Sigmoid colon (tissue), 7 donors: Measurements from ENCODE around the gene GPC3. TPM values are rescaled to one million over a fixed set of nuclear protein-coding genes. Genes with fewer than 3 reads are reported as not detected.

Experiments
- DNase-seq: peaks from one replicate; pipeline ENCODE4 v3.0.0-alpha.2; 2019
- H3K27ac ChIP-seq, 4 donors: fragments of 200-600 bp; sonication (generic); one replicate each; pipeline ENCODE4 v1.5.1; 2016 to 2019; ENCODE audit warnings: mild to moderate bottlenecking in 1 of 4
- H3K27me3 ChIP-seq, 3 donors: fragments of 200-600 bp; sonication (generic); one replicate each; pipeline ENCODE4 v1.5.1; 2019; ENCODE audit warnings: mild to moderate bottlenecking in 1 of 3
- H3K36me3 ChIP-seq, 4 donors: fragments of 200-600 bp; sonication (generic); one replicate each; pipeline ENCODE4 v1.5.1; 2016 to 2019
- H3K4me1 ChIP-seq, 4 donors: fragments of 200-600 bp; sonication (generic); one replicate each; pipeline ENCODE4 v1.5.1; 2017 to 2019
- H3K4me3 ChIP-seq, 4 donors: fragments of 200-600 bp; sonication (generic); one replicate each; pipeline ENCODE4 v1.5.1; 2017 to 2019; ENCODE audit warnings: mild to moderate bottlenecking in 2 of 4, moderate library complexity in 1 of 4
- H3K9me3 ChIP-seq, 4 donors: fragments of 200-600 bp in 3 of 4; sonication (generic) in 3 of 4; one replicate each; pipeline versions ENCODE4 v1.5.1 to v1.6.1; 2013 to 2019
- EP300 ChIP-seq, 4 donors: sonication (generic); formaldehyde crosslinking; IDR thresholded peaks; one replicate each; pipeline ENCODE4 v1.6.1; 2017; ENCODE audit warnings: antibody characterized with exemption in 4 of 4
- POLR2A ChIP-seq, 2 donors: fragments of 450-650 bp; IDR thresholded peaks; one replicate each; pipeline ENCODE4 v1.6.1; 2016; ENCODE audit warnings: antibody characterized with exemption in 2 of 2, mild to moderate bottlenecking in 2 of 2, moderate library complexity in 2 of 2
- POLR2AphosphoS5 ChIP-seq, 4 donors: sonication (generic); formaldehyde crosslinking; IDR thresholded peaks; one replicate each; pipeline ENCODE4 v1.6.1; 2017; ENCODE audit warnings: antibody characterized with exemption in 4 of 4
- WGBS, 2 donors: extraction: QIAGEN DNeasy Blood & Tissue Kit; methylation state at CpG; one replicate each; pipeline ENCODE4 v1.1.7; 2013; 5-methylcytosine and 5-hydroxymethylcytosine counted together
- intact Hi-C: fragments of 100-400 bp; cut with DNase I; formaldehyde crosslinking; loops from one replicate; pipeline ENCODE4 v1.15.1; 2023
- polyA plus RNA-seq, 3 donors: library from polyadenylated mRNA; stranded (reverse); fragments of 200-250 nt; gene quantifications; one replicate each; pipeline ENCODE4 v1.2.3, GENCODE V29; 2013
- total RNA-seq, 4 donors: library from RNA; depleted of rRNA; stranded (reverse); fragments of >200 nt; gene quantifications; one replicate each; pipeline ENCODE4 v1.1.0, GENCODE V29; 2016
- TF ChIP-seq, protein P1 (sequence below), 4 experiments: fragments of 450-650 bp in 3 of 4; fragments of 200-600 bp in 1 of 4; IDR thresholded peaks; one replicate each; pipeline ENCODE4 v1.5.1; 2016 to 2019; ENCODE audit warnings: antibody characterized with exemption in 4 of 4, mild to moderate bottlenecking in 3 of 4, moderate library complexity in 2 of 4
- donor health status: healthy with polysubstance abuse.
- donor health status: Bipolar disorder and iron deficiency.
- donor health status: healthy.

Gene GPC3
- total and polyA plus RNA-seq, 7 donors = 0.46 to 31.4 (median 2.7) TPM

DNA sequence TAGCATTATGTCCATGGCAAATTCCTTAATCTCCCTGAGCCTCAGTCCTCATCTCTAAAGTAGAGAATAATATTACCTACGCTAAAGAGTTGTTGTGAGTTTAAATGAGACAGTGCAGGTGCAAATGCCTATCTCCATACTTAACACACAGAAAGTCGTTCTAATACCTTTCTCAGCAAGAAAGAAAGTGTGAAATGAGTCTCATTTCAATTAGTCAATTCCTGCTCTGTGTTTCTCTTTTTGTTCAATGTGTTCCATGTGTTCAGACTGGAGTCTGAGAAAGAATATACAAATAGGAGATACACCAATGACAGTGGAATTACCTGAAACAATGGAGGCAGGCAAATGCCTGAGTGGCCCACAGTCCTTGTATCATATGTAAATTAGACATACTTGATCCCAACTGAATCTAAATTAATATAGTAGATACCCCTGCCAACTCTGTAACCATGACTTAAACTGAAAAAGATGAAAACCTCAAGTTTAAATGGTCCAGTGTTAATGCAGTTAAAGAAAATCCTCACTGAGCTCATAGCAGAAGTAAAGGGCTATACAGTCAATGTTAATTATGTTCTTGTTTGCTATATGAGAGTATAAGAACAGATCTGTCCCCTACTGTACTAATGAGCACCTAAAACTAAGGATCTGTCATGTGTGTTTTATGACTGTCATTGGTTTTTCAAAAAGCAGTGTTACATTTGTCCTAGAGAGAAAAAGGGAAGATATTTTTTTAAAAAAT, 68.2 kb downstream of the GPC3 start:
- Histone ChIP-seq H3K27ac (no peak overlapping the region), H3K9me3 (no peaks in the 10 kb centered on the region), H3K36me3 (no peaks in the 10 kb centered on the region), H3K4me3 (no peak overlapping the region), H3K27me3 (no peaks in the 10 kb centered on the region), H3K4me1 (no peaks in the 10 kb centered on the region)
- TF ChIP-seq, protein P1, sequence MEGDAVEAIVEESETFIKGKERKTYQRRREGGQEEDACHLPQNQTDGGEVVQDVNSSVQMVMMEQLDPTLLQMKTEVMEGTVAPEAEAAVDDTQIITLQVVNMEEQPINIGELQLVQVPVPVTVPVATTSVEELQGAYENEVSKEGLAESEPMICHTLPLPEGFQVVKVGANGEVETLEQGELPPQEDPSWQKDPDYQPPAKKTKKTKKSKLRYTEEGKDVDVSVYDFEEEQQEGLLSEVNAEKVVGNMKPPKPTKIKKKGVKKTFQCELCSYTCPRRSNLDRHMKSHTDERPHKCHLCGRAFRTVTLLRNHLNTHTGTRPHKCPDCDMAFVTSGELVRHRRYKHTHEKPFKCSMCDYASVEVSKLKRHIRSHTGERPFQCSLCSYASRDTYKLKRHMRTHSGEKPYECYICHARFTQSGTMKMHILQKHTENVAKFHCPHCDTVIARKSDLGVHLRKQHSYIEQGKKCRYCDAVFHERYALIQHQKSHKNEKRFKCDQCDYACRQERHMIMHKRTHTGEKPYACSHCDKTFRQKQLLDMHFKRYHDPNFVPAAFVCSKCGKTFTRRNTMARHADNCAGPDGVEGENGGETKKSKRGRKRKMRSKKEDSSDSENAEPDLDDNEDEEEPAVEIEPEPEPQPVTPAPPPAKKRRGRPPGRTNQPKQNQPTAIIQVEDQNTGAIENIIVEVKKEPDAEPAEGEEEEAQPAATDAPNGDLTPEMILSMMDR (IDR thresholded peaks at IDR 0.05) = no peak
- TF ChIP-seq POLR2AphosphoS5 (IDR thresholded peaks at IDR 0.05) = no peak
- no peak for TF ChIP-seq POLR2A (IDR thresholded peaks at IDR 0.05)
- no peak for TF ChIP-seq EP300 (IDR thresholded peaks at IDR 0.05)
- no peak for DNase-seq
- intact Hi-C loops = no loop called here
- 89 to 96% methylated on average over 2 of the region's 2 CpGs for WGBS, 2 donors

DNA sequence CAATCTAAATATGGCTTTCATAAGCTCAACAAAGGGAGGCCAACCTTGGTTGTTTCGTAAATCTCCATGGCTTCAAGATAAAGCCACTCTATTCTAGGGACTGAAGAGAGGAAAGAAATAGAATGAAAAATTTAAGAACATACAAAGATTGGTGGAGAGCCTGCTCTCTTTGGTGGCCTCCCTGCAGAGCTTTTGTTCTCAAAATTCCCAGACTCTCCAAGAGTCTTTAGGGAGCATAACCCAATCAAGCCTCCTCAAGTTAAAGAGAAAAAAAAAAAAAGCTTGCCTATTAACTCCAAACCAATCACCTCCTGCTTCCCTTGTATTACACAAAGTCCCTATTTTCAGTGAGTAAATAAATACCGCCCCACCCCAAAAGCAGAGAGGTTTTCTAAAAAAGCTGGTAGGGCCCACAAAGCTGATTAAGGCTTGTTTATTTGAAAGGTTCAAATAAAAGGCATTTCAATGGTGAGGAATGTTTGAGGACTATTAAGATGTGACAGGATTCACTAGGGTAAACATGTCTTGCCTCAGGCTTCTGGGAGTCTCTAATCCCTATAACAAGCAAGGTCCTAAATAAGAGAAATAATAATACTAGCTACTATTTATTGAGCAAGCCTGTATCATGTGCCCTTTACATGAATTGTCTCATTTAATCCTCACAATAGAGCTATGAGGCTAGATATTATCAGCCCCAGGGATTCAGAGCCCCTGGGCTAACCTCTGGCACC, 71.6 kb downstream of the GPC3 start:
- WGBS, 2 donors = 92% methylated on average over 2 of the region's 2 CpGs
- Histone ChIP-seq H3K9me3 (no peaks in the 10 kb centered on the region), H3K4me1 (no peaks in the 10 kb centered on the region), H3K27me3 (no peaks in the 10 kb centered on the region), H3K36me3 (no peaks in the 10 kb centered on the region), H3K4me3 (no peak overlapping the region), H3K27ac (no peak overlapping the region)
- TF ChIP-seq, protein P1 (IDR thresholded peaks at IDR 0.05) = no peak
- TF ChIP-seq EP300 (IDR thresholded peaks at IDR 0.05) (no peak), POLR2AphosphoS5 (IDR thresholded peaks at IDR 0.05) (no peak), POLR2A (IDR thresholded peaks at IDR 0.05) (no peak)
- intact Hi-C loops = no loop called here
- DNase-seq = no peak

DNA sequence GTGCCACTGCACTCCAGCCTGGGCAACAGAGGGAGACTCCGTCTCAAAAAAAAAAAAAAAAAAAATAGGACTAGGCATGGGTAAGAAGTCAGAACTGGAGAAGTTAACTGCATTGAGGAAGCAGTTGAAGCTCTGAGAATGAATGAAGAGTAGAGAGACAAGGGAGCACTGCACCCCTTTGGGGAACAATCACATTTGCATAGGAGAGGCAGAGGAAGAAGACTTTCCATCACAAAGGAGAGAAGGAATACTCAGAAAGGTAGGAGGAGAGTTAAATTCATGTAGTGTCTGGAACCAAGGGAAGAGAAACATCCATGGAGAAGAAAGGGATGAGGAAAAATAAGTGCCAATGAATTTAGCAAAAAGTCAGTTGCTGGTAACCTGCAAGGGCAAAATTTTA, 72.4 kb downstream of the GPC3 start:
- Histone ChIP-seq H3K27me3 (no peaks in the 10 kb centered on the region), H3K4me3 (no peak overlapping the region), H3K27ac (no peak overlapping the region), H3K4me1 (no peaks in the 10 kb centered on the region), H3K36me3 (no peaks in the 10 kb centered on the region), H3K9me3 (no peaks in the 10 kb centered on the region)
- DNase-seq = no peak
- TF ChIP-seq, protein P1 (IDR thresholded peaks at IDR 0.05) = no peak
- TF ChIP-seq EP300 (IDR thresholded peaks at IDR 0.05) (no peak), POLR2AphosphoS5 (IDR thresholded peaks at IDR 0.05) (no peak), POLR2A (IDR thresholded peaks at IDR 0.05) (no peak)
- WGBS, 2 donors = 75 to 88% methylated on average over 1 of the region's 1 CpG
- intact Hi-C loops = no loop called here

DNA sequence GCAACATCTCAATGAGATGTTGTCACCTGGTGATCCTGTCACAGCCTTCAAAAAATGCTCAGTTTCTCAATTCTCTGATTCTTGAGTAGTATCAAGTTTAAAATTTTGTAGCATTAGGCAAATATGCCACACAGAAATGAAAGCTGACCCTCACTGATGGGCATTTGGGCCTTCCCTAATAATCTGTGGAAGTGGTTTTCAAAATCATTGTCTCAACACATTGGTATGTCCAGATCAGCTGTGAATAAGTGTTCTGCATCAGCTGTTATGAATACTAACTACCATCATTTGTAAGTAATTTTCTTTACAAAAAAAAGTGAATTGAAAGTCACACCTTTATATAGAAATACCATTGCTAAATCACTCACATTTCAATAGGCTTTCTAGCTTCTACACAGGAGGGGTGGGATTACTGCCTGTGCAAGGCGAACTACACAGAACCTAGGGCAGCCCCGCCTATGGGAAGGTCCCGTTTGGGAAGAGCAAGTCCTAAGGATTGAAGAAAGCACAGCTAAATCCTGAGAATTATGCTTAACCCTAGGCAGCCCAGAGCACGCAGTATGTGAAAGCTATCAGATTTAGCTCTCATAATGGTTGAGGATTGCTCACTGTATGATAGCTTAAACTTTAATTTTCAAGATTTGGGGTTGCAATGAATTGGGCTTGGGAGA, 73.4 kb downstream of the GPC3 start:
- Histone ChIP-seq H3K4me3 (no peak overlapping the region), H3K27me3 (no peaks in the 10 kb centered on the region), H3K4me1 (no peaks in the 10 kb centered on the region), H3K9me3 (no peaks in the 10 kb centered on the region), H3K27ac (no peak overlapping the region), H3K36me3 (no peaks in the 10 kb centered on the region)
- DNase-seq = no peak
- WGBS, 2 donors = 74 to 79% methylated on average over 4 of the region's 4 CpGs
- intact Hi-C loops = no loop called here
- TF ChIP-seq POLR2AphosphoS5 (IDR thresholded peaks at IDR 0.05) (no peak), POLR2A (IDR thresholded peaks at IDR 0.05) (no peak), EP300 (IDR thresholded peaks at IDR 0.05) (no peak)
- TF ChIP-seq, protein P1 (IDR thresholded peaks at IDR 0.05) = no peak
